GM12878 (cell line): Measurements from ENCODE around the gene SLC30A7. TPM values are rescaled to one million over a fixed set of nuclear protein-coding genes. Genes with fewer than 3 reads are reported as not detected.

ENCODE experiments used
- ATAC-seq: fragments of 200-7000 bp; cut with Tn5 transposase; 3 replicates; pipeline ENCODE4 v1.9.1; 2020; ENCODE audit warnings: mild to moderate bottlenecking, moderate library complexity
- BruUV-seq: library from RNA; stranded (reverse); fragments of 400-500 nt; replicated peaks from 2 replicates; lab custom pipeline; 2021; lab: Mats Ljungman, UMichigan
- CTCF ChIA-PET: fragments of 300-600 bp; sonication (Branson Sonifier 250); formaldehyde crosslinking; extraction: SDS; loops from one replicate; lab custom pipeline; 2021; ENCODE audit warnings: inconsistent platforms; lab: Yijun Ruan, JAX
- POLR2A ChIA-PET: fragments of 350-600 bp; formaldehyde crosslinking; extraction: SDS; loops from one replicate; lab custom pipeline; 2021; ENCODE audit warnings: inconsistent platforms; lab: Charles Lee
- RAD21 ChIA-PET: fragments of 300-600 bp; sonication (Branson Sonifier 250); formaldehyde crosslinking; loops from one replicate; lab custom pipeline; 2023; ENCODE audit warnings: antibody characterized with exemption; ENCODE audit not compliant: unreplicated experiment; lab: Charles Lee
- SMC1A ChIA-PET: fragments of 300-600 bp; sonication (Branson Sonifier 250); formaldehyde crosslinking; loops from one replicate; lab custom pipeline; 2023; ENCODE audit not compliant: unreplicated experiment, uncharacterized antibody; lab: Charles Lee
- DNase-seq: peaks from one replicate; pipeline ENCODE4 v3.0.0-alpha.2; 2011; ENCODE audit warnings: low read depth, low spot score
- FAIRE-seq: peaks from 3 replicates; lab custom pipeline; 2011; peaks lifted over from hg19 to GRCh38; lab: Jason Lieb, UNC
- H2AFZ ChIP-seq: 2 replicates; pipeline ENCODE4 v1.6.0; 2011; ENCODE audit warnings: low read depth, low read length, control low read depth; ENCODE audit not compliant: control insufficient read depth
- H3K27ac ChIP-seq: 2 replicates; pipeline ENCODE4 v1.5.1; 2011; ENCODE audit warnings: control low read depth; ENCODE audit not compliant: control insufficient read depth, insufficient read depth
- H3K27me3 ChIP-seq, 2 experiments: replicated peaks in 1 of 2; 2 replicates each; pipeline versions ENCODE4 v1.6.0 to v1.6.1; 2011; ENCODE audit warnings: low read length in 1 of 2; ENCODE audit not compliant: control insufficient read depth in 2 of 2, insufficient read depth in 2 of 2
- H3K36me3 ChIP-seq, 2 experiments: 2 replicates each; pipeline ENCODE4 v1.5.1; 2011; ENCODE audit warnings: low read length in 1 of 2; ENCODE audit not compliant: control insufficient read depth in 2 of 2, insufficient read depth in 2 of 2
- H3K4me1 ChIP-seq: 2 replicates; pipeline ENCODE4 v1.6.1; 2011; ENCODE audit warnings: mild to moderate bottlenecking, low read length, moderate library complexity, mixed read lengths; ENCODE audit not compliant: control insufficient read depth, insufficient read depth
- H3K4me2 ChIP-seq: 2 replicates; pipeline ENCODE4 v1.6.0; 2011; ENCODE audit warnings: control low read depth; ENCODE audit not compliant: control insufficient read depth, insufficient read depth
- H3K4me3 ChIP-seq: fragments of 200-600 bp; sonication (generic); 2 replicates; pipeline ENCODE4 v1.5.1; 2016
- H3K79me2 ChIP-seq: 2 replicates; pipeline ENCODE4 v1.6.0; 2011; ENCODE audit warnings: low read length; ENCODE audit not compliant: control insufficient read depth, insufficient read depth
- H3K9ac ChIP-seq: 2 replicates; pipeline ENCODE4 v1.8.0; 2011; ENCODE audit warnings: low read length, control low read depth, mixed read lengths; ENCODE audit not compliant: control insufficient read depth, insufficient read depth
- H3K9me3 ChIP-seq: replicated peaks from 3 replicates; pipeline ENCODE4 v1.5.1; 2011; ENCODE audit warnings: mild to moderate bottlenecking, low read length; ENCODE audit not compliant: control insufficient read depth, insufficient read depth
- H4K20me1 ChIP-seq: 2 replicates; pipeline ENCODE4 v1.6.0; 2011; ENCODE audit not compliant: control insufficient read depth, insufficient read depth
- CEBPB ChIP-seq, 2 experiments: fragments of 150-350 bp in 1 of 2; IDR thresholded peaks; 2 replicates each; pipeline ENCODE4 v1.6.1; 2012 to 2014; ENCODE audit warnings: low read depth in 2 of 2, low read length in 2 of 2, borderline replicate concordance in 1 of 2, inconsistent platforms in 1 of 2
- CEBPZ ChIP-seq: fragments of 150-350 bp; IDR thresholded peaks from 2 replicates; pipeline ENCODE4 v1.6.1; 2016; ENCODE audit warnings: low read depth, low read length
- CREM ChIP-seq: IDR thresholded peaks from 2 replicates; pipeline ENCODE4 v1.6.1; 2014; ENCODE audit warnings: antibody characterized with exemption, low read depth
- CUX1 ChIP-seq: IDR thresholded peaks from 2 replicates; pipeline ENCODE4 v1.6.1; 2012; ENCODE audit warnings: improper control_type of control experiment, low read depth, low read length; ENCODE audit not compliant: insufficient replicate concordance
- ETV6 ChIP-seq, 2 experiments: fragments of 450-650 bp in 1 of 2; IDR thresholded peaks in 1 of 2; conservative IDR thresholded peaks in 1 of 2; 2 replicates each; pipeline ENCODE4 v1.6.1; 2014; ENCODE audit warnings: antibody characterized with exemption in 1 of 2, borderline replicate concordance in 1 of 2, low read depth in 1 of 2, mild to moderate bottlenecking in 1 of 2, moderate library complexity in 1 of 2
- HDAC6 ChIP-seq: fragments of 200-600 bp; sonication (generic); IDR thresholded peaks from one replicate; pipeline ENCODE4 v1.8.0; 2017; ENCODE audit warnings: antibody characterized with exemption; ENCODE audit not compliant: unreplicated experiment
- in situ Hi-C: fragments of 300-500 bp; cut with MboI; formaldehyde crosslinking; loops from 9 replicates; pipeline ENCODE4 v1.14.3; 2018; ENCODE audit warnings: mixed read lengths
- intact Hi-C: fragments of 100-400 bp; cut with micrococcal nuclease; formaldehyde crosslinking; loops from one replicate; pipeline ENCODE4 v1.14.2; 2022; ENCODE audit not compliant: unreplicated experiment
- polyA plus RNA-seq, 11 experiments: library from polyadenylated mRNA; depleted of rRNA in 4 of 11; unstranded in 6 of 11; stranded (reverse) in 5 of 11; fragments of >200 nt; fragmentation: Nextera tagmentation in 4 of 11; fragmentation: Illumina TruSeq in 1 of 11; extraction: Ambion mirVana in 4 of 11; extraction: Trizol in 1 of 11; gene quantifications; 1 replicate in 1 of 11; 2 replicates in 10 of 11; pipeline versions ENCODE4 v1.2.1 to v1.2.3, GENCODE V29; 2011 to 2016; ENCODE audit warnings: inconsistent platforms in 2 of 11, missing spikeins in 2 of 11, low read depth in 1 of 11
- total RNA-seq, 4 experiments: library from RNA; depleted of rRNA in 3 of 4; stranded (reverse); fragments of >200 nt in 3 of 4; fragmentation: Illumina TruSeq in 1 of 4; extraction: Trizol in 1 of 4; gene quantifications; 2 replicates each; pipeline versions ENCODE4 v1.2.1 to v1.2.3, GENCODE V29; 2013 to 2021

SLC30A7 gene
- total and polyA plus RNA-seq, 10 of the 15 experiments (the other 5 are each of a cell fraction or from before 2014, with no cell fraction given) = 4.4 to 23.3 (median 16.9) TPM

- intact Hi-C loops (no loop called here), in situ Hi-C loops (loop anchor here (10.0 kb wide), 1 partner anchor 511 kb away; no protein-coding TSS in a partner anchor)
- H3K9ac ChIP-seq = no peak overlapping the region
- no peak for DNase-seq
- TF ChIP-seq HDAC6 (no peak), CEBPZ (no peak), CEBPB (IDR thresholded peaks at IDR 0.05; ENCODE audit: borderline replicate concordance in 1 of 2, low read depth in 2 of 2, low read length in 2 of 2) (no peak), ETV6 (conservative IDR thresholded peaks at IDR 0.05 in 1 of 2, IDR thresholded peaks at IDR 0.05 in 1 of 2; ENCODE audit: borderline replicate concordance in 1 of 2, low read depth in 1 of 2) (no peak), CUX1 (no peak), CREM (no peak)
- ATAC-seq = no peak
- POLR2A ChIA-PET = no interaction called here
- no TSS peak for BruUV-seq
- no peaks in the 10 kb centered on the region for H3K27me3 ChIP-seq
- H3K27ac ChIP-seq = no peak overlapping the region
- no peak overlapping the region for H3K4me2 ChIP-seq
- no peaks in the 10 kb centered on the region for H3K79me2 ChIP-seq
- peaks cover 4% of the 10 kb centered on the region; the same call in 1 of the 2 replicates for H3K4me1 ChIP-seq
- H3K4me3 ChIP-seq = no peak overlapping the region
- SMC1A ChIA-PET = interaction anchor here (0.5 to 7.8 kb wide), 7 partner anchors 10 to 514 kb away, joined by 3 to 102 read pairs (median 9); no protein-coding TSS in a partner anchor
- H3K36me3 ChIP-seq = peaks cover 0 to 19% of the 10 kb centered on the region in 2 experiments
- no peaks in the 10 kb centered on the region for H4K20me1 ChIP-seq
- RAD21 ChIA-PET = interaction anchor here (1.5 to 3.7 kb wide), 3 partner anchors 365 to 514 kb away, joined by 5 to 40 read pairs (median 5); no protein-coding TSS in a partner anchor
- no peaks in the 10 kb centered on the region for H3K9me3 ChIP-seq
- H2AFZ ChIP-seq = no peak overlapping the region
- FAIRE-seq = no peak
- CTCF ChIA-PET = interaction anchor here (1.0 to 5.6 kb wide), 4 partner anchors 315 to 582 kb away, joined by 3 to 91 read pairs (median 18); no protein-coding TSS in a partner anchor
Observed at GRCh38 chr1:100924212-100924611, 28.3 kb downstream of the SLC30A7 start.
